Muscle layer of colon (tissue), 2 donors: Measurements from ENCODE around the gene CACNA2D3.

Experiments used
- H3K27ac ChIP-seq: one replicate; pipeline ENCODE4 v1.7.0; 2013; ENCODE audit warnings: low read depth, mild to moderate bottlenecking, low read length, moderate library complexity
- H3K27me3 ChIP-seq, 2 donors: one replicate each; pipeline ENCODE4 v1.7.0; 2013; ENCODE audit warnings: low read length in 2 of 2, mild to moderate bottlenecking in 2 of 2; ENCODE audit not compliant: insufficient read depth in 2 of 2, control insufficient read depth in 1 of 2
- H3K36me3 ChIP-seq: one replicate; pipeline ENCODE4 v1.7.0; 2013; ENCODE audit warnings: mild to moderate bottlenecking, low read length; ENCODE audit not compliant: insufficient read depth
- H3K4me1 ChIP-seq: one replicate; pipeline ENCODE4 v1.7.0; 2013; ENCODE audit warnings: mild to moderate bottlenecking, low read length; ENCODE audit not compliant: insufficient read depth
- H3K4me3 ChIP-seq, 2 donors: one replicate each; pipeline ENCODE4 v1.7.0; 2013; ENCODE audit warnings: low read length in 2 of 2, low read depth in 1 of 2, mild to moderate bottlenecking in 1 of 2, moderate library complexity in 1 of 2
- H3K9ac ChIP-seq: one replicate; pipeline ENCODE4 v1.7.0; 2013; ENCODE audit warnings: low read length
- H3K9me3 ChIP-seq: one replicate; pipeline ENCODE4 v1.7.0; 2013; ENCODE audit warnings: mild to moderate bottlenecking, low read length
- donor health status: abdominal sarcoma.
- donor health status: Adenocarcinoma of cecum.

Gene CACNA2D3

GRCh38 chr3:54847361-54847760 is 725.0 kb downstream of the CACNA2D3 start:
- Histone ChIP-seq H3K9me3 (no peaks in the 10 kb centered on the region), H3K4me1 (no peaks in the 10 kb centered on the region), H3K27ac (no peak overlapping the region), H3K9ac (no peak overlapping the region), H3K36me3 (no peaks in the 10 kb centered on the region), H3K27me3 (no peaks in the 10 kb centered on the region), H3K4me3 (no peak overlapping the region)

GRCh38 chr3:54849360-54849759 is 727.0 kb downstream of the CACNA2D3 start:
- no peak overlapping the region for H3K4me3 ChIP-seq
- H3K36me3 ChIP-seq: no peaks in the 10 kb centered on the region
- H3K9ac ChIP-seq: no peak overlapping the region
- H3K9me3 ChIP-seq: no peaks in the 10 kb centered on the region
- no peaks in the 10 kb centered on the region for H3K27me3 ChIP-seq
- peaks cover 4% of the 10 kb centered on the region for H3K4me1 ChIP-seq
- H3K27ac ChIP-seq: no peak overlapping the region

DNA sequence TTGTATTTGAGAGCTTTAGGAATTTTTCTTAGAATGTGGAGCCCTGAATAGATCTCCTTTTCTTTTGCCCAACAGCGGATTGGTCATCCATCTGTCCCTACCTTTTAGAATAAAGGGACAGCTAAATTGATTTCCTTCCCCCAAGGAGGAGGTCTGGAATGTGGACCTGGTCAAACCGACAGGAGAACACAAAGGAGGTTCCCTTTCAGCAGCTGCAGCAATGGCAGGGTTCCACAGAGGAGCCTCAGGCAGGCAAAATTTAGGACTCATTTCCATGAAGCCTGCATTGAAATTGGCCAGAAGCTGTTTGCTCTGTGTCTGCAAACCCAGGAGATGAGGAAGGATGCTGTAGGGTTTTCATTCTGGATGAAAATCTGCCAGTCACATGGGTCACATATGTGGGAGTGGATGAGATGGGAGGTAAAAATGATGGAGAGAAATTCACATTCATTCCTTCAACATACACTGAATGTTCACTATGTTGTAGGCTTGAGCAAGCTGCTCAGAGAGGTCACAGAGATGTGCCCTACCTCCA is 728.2 kb downstream of the CACNA2D3 start:
- H3K9me3 ChIP-seq: no peaks in the 10 kb centered on the region
- no peaks in the 10 kb centered on the region for H3K36me3 ChIP-seq
- H3K9ac ChIP-seq: no peak overlapping the region

GRCh38 chr3:54853573-54854404 is 731.4 kb downstream of the CACNA2D3 start:
- Histone ChIP-seq H3K36me3 (no peaks in the 10 kb centered on the region), H3K27ac (no peak overlapping the region), H3K9me3 (no peaks in the 10 kb centered on the region), H3K27me3 (no peaks in the 10 kb centered on the region), H3K4me1 (peaks cover 4% of the 10 kb centered on the region), H3K9ac (no peak overlapping the region), H3K4me3 (no peak overlapping the region)

More for the DNA sequence above, 728.2 kb downstream of the CACNA2D3 start:
- no peak overlapping the region for H3K27ac ChIP-seq
- H3K4me3 ChIP-seq: no peak overlapping the region
- peaks cover 4% of the 10 kb centered on the region for H3K4me1 ChIP-seq
- no peaks in the 10 kb centered on the region for H3K27me3 ChIP-seq

GRCh38 chr3:54856271-54856670 is 733.9 kb downstream of the CACNA2D3 start:
- no peaks in the 10 kb centered on the region for H3K27me3 ChIP-seq
- no peaks in the 10 kb centered on the region for H3K36me3 ChIP-seq
- no peaks in the 10 kb centered on the region for H3K9me3 ChIP-seq
- peaks cover 4% of the 10 kb centered on the region for H3K4me1 ChIP-seq
- no peak overlapping the region for H3K27ac ChIP-seq
- H3K9ac ChIP-seq: no peak overlapping the region
- no peak overlapping the region for H3K4me3 ChIP-seq

DNA sequence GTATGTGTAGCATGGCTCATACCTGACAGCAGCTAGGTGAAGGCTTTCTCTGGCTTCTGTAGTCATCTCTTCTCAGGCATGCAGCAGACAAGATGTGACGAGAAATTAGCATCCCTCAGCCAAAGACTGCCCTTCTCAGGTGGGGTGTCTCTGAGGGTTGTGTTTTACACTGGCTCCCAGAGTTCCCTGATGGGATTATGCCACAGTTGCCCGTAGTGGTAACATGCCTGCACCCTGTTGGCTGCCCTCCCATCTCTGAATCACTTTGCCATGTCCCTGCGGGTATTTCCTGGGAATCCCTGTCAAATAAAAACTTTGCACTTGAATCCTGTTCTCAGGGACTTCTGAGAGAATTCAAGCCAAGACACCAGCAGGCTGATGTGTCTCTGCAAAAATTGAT is 735.0 kb downstream of the CACNA2D3 start:
- Histone ChIP-seq H3K4me3 (no peak overlapping the region), H3K4me1 (peaks cover 4% of the 10 kb centered on the region)

DNA sequence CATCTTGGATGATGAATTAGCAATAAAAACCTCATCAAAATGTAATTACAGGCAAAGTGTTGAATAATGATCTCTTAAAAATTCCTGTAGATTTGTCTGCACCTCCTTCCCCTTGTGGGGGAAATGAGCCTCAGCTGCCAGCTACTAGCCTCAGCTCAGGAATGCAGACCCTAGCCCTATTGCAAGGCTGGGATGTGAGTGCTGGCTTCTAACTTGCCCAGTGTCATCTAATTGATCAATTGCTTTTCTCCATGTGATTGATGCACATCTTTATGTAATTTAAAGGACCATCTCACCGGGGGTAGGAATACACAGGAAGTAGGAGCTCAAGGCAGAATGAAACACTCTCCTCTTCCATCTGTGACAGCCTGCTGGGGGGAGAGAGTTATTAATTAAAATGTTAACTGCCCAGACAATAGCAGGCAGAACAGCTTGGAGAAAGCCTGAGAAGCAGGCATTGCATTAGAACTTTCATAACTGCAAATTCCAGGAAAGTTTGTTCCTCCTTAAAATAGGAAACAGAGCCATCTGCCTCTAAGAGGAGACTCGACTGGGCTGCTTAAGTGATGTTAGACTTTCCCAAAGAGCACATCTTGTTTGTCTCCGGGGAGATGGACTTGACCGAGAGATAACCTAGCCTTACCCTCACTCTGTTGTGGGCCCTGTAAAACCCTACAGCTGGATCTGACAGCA is 735.9 kb downstream of the CACNA2D3 start:
- Histone ChIP-seq H3K9me3 (no peaks in the 10 kb centered on the region), H3K36me3 (no peaks in the 10 kb centered on the region), H3K27ac (no peak overlapping the region), H3K27me3 (no peaks in the 10 kb centered on the region), H3K9ac (no peak overlapping the region), H3K4me3 (no peak overlapping the region), H3K4me1 (peaks cover 4% of the 10 kb centered on the region)

More for the DNA sequence above, 735.0 kb downstream of the CACNA2D3 start:
- no peak overlapping the region for H3K27ac ChIP-seq
- no peaks in the 10 kb centered on the region for H3K27me3 ChIP-seq
- no peaks in the 10 kb centered on the region for H3K36me3 ChIP-seq
- no peaks in the 10 kb centered on the region for H3K9me3 ChIP-seq
- H3K9ac ChIP-seq: no peak overlapping the region

- H3K27me3 ChIP-seq: no peaks in the 10 kb centered on the region
- H3K4me3 ChIP-seq: no peak overlapping the region
- H3K9ac ChIP-seq: no peak overlapping the region
- H3K36me3 ChIP-seq: no peaks in the 10 kb centered on the region
- H3K27ac ChIP-seq: no peak overlapping the region
- H3K4me1 ChIP-seq: peaks cover 2% of the 10 kb centered on the region
- no peaks in the 10 kb centered on the region for H3K9me3 ChIP-seq
Observed at GRCh38 chr3:54859184-54859583, 736.8 kb downstream of the CACNA2D3 start.

- no peaks in the 10 kb centered on the region for H3K9me3 ChIP-seq
- H3K4me1 ChIP-seq: no peaks in the 10 kb centered on the region
- no peak overlapping the region for H3K9ac ChIP-seq
- H3K4me3 ChIP-seq: no peak overlapping the region
- no peak overlapping the region for H3K27ac ChIP-seq
- no peaks in the 10 kb centered on the region for H3K36me3 ChIP-seq
- no peaks in the 10 kb centered on the region for H3K27me3 ChIP-seq
Observed at GRCh38 chr3:54861248-54862067, 739.1 kb downstream of the CACNA2D3 start.

- Histone ChIP-seq H3K4me3 (no peak overlapping the region), H3K36me3 (no peaks in the 10 kb centered on the region), H3K4me1 (no peaks in the 10 kb centered on the region), H3K27me3 (no peaks in the 10 kb centered on the region), H3K9me3 (no peaks in the 10 kb centered on the region), H3K9ac (no peak overlapping the region), H3K27ac (no peak overlapping the region)
Observed at GRCh38 chr3:54862526-54862925, 740.2 kb downstream of the CACNA2D3 start.

GRCh38 chr3:54863366-54863765 is 741.0 kb downstream of the CACNA2D3 start:
- Histone ChIP-seq H3K36me3 (no peaks in the 10 kb centered on the region), H3K27ac (no peak overlapping the region), H3K9me3 (no peaks in the 10 kb centered on the region), H3K4me1 (no peaks in the 10 kb centered on the region), H3K4me3 (no peak overlapping the region), H3K27me3 (no peaks in the 10 kb centered on the region), H3K9ac (no peak overlapping the region)
